Esophagus squamous epithelium (tissue), 5 donors: ENCODE data around the gene SHTN1. TPM values are rescaled to one million over a fixed set of nuclear protein-coding genes. Genes with fewer than 3 reads are reported as not detected.

Experiments
- DNase-seq: peaks from one replicate; lab custom pipeline; 2025; lab: John Stamatoyannopoulos, UW
- H3K27ac ChIP-seq, 4 donors: fragments of 200-600 bp; sonication (generic); one replicate each; pipeline ENCODE4 v1.5.1; 2016 to 2019; ENCODE audit warnings: mild to moderate bottlenecking in 1 of 4
- H3K27me3 ChIP-seq, 4 donors: fragments of 200-600 bp; sonication (generic); 1 replicate in 3 of 4; 2 replicates in 1 of 4; pipeline versions ENCODE4 v1.5.1 to v1.6.0; 2017 to 2021; ENCODE audit warnings: antibody characterized with exemption in 1 of 4
- H3K36me3 ChIP-seq, 3 donors: fragments of 200-600 bp; sonication (generic); one replicate each; pipeline ENCODE4 v1.5.1; 2016 to 2019
- H3K4me1 ChIP-seq, 3 donors: fragments of 200-600 bp; sonication (generic); one replicate each; pipeline ENCODE4 v1.5.1; 2017 to 2019
- H3K4me3 ChIP-seq, 4 donors: fragments of 200-600 bp; sonication (generic); 1 replicate in 3 of 4; 2 replicates in 1 of 4; pipeline ENCODE4 v1.5.1; 2016 to 2019; ENCODE audit warnings: mild to moderate bottlenecking in 2 of 4, moderate library complexity in 1 of 4
- H3K9me3 ChIP-seq, 3 donors: fragments of 200-600 bp; sonication (generic); one replicate each; pipeline ENCODE4 v1.5.1; 2016 to 2019
- CTCF ChIP-seq, 6 experiments: fragments of 450-650 bp in 4 of 6; fragments of 200-600 bp in 2 of 6; sonication (generic) in 2 of 6; IDR thresholded peaks; one replicate each; pipeline ENCODE4 v1.5.1; 2016 to 2019; ENCODE audit warnings: antibody characterized with exemption in 6 of 6, mild to moderate bottlenecking in 4 of 6, moderate library complexity in 4 of 6
- POLR2A ChIP-seq, 4 donors: fragments of 450-650 bp; IDR thresholded peaks; one replicate each; pipeline ENCODE4 v1.6.1; 2017; ENCODE audit warnings: antibody characterized with exemption in 4 of 4, mild to moderate bottlenecking in 4 of 4, moderate library complexity in 3 of 4
- WGBS, 2 donors: methylation state at CpG; one replicate each; pipeline ENCODE4 v1.1.5; 2018; 5-methylcytosine and 5-hydroxymethylcytosine counted together
- intact Hi-C: fragments of 100-400 bp; cut with DNase I; formaldehyde crosslinking; loops from one replicate; pipeline ENCODE4 v1.15.0; 2022
- total RNA-seq, 4 donors: library from RNA; depleted of rRNA; stranded (reverse); fragments of >200 nt; gene quantifications; one replicate each; pipeline ENCODE4 v1.1.0, GENCODE V29; 2016
- donor health status: DM: yes; HTN: yes; CAD: no.

SHTN1 gene
- total RNA-seq, 4 donors from 2014 or later, result 8.6 to 12.5 (median 10.2) TPM

GRCh38 chr10:116988311-116988710, 16.7 kb downstream of the SHTN1 start:
- intact Hi-C loops, result no loop called here
- H3K4me3 ChIP-seq, result no peak overlapping the region
- TF ChIP-seq CTCF (IDR thresholded peaks at IDR 0.05) (no peak), POLR2A (IDR thresholded peaks at IDR 0.05) (no peak)
- no peaks in the 10 kb centered on the region for H3K36me3 ChIP-seq
- no peak overlapping the region for H3K27ac ChIP-seq
- H3K27me3 ChIP-seq, result no peaks in the 10 kb centered on the region
- no peaks in the 10 kb centered on the region for H3K9me3 ChIP-seq
- no peak for DNase-seq
- H3K4me1 ChIP-seq, result peaks cover 0 to 5% (median 0%) of the 10 kb centered on the region in 3 donors

GRCh38 chr10:116985611-116986010, 19.4 kb downstream of the SHTN1 start:
- H3K9me3 ChIP-seq, result no peaks in the 10 kb centered on the region
- peaks cover 0 to 5% (median 0%) of the 10 kb centered on the region in 3 donors for H3K4me1 ChIP-seq
- H3K27ac ChIP-seq, result no peak overlapping the region
- H3K27me3 ChIP-seq, result no peaks in the 10 kb centered on the region
- TF ChIP-seq CTCF (IDR thresholded peaks at IDR 0.05), result no peak
- 75% methylated on average over 2 of the region's 2 CpGs for WGBS, 2 donors
- H3K4me3 ChIP-seq, result no peak overlapping the region
- intact Hi-C loops, result no loop called here
- H3K36me3 ChIP-seq, result no peaks in the 10 kb centered on the region
- DNase-seq, result no peak

GRCh38 chr10:116984202-116984990, 20.6 kb downstream of the SHTN1 start:
- Histone ChIP-seq H3K36me3 (no peaks in the 10 kb centered on the region), H3K4me3 (no peak overlapping the region), H3K4me1 (peaks cover 0 to 5% (median 0%) of the 10 kb centered on the region in 3 donors), H3K27ac (no peak overlapping the region), H3K27me3 (no peaks in the 10 kb centered on the region), H3K9me3 (no peaks in the 10 kb centered on the region)
- intact Hi-C loops, result no loop called here
- WGBS, 2 donors, result 80 to 86% methylated on average over 3 of the region's 3 CpGs
- no peak for TF ChIP-seq POLR2A (IDR thresholded peaks at IDR 0.05)
- no peak for TF ChIP-seq CTCF (IDR thresholded peaks at IDR 0.05)
- DNase-seq, result no peak

- WGBS, 2 donors, result 61 to 68% methylated on average over 3 of the region's 3 CpGs
- Histone ChIP-seq H3K9me3 (no peaks in the 10 kb centered on the region), H3K27me3 (no peaks in the 10 kb centered on the region), H3K27ac (no peak overlapping the region), H3K4me1 (no peaks in the 10 kb centered on the region), H3K36me3 (peaks cover 0 to 8% (median 0%) of the 10 kb centered on the region in 3 donors), H3K4me3 (no peak overlapping the region)
- intact Hi-C loops, result no loop called here
- DNase-seq, result no peak
- no peak for TF ChIP-seq POLR2A (IDR thresholded peaks at IDR 0.05)
- TF ChIP-seq CTCF (IDR thresholded peaks at IDR 0.05), result no peak
Observed at GRCh38 chr10:116980041-116980440, 24.9 kb downstream of the SHTN1 start.

GRCh38 chr10:116978901-116979300, 26.1 kb downstream of the SHTN1 start:
- TF ChIP-seq CTCF (IDR thresholded peaks at IDR 0.05), result no peak
- TF ChIP-seq POLR2A (IDR thresholded peaks at IDR 0.05), result no peak
- 87 to 91% methylated on average over 2 of the region's 2 CpGs for WGBS, 2 donors
- Histone ChIP-seq H3K27me3 (no peaks in the 10 kb centered on the region), H3K27ac (no peak overlapping the region), H3K36me3 (peaks cover 0 to 8% (median 0%) of the 10 kb centered on the region in 3 donors), H3K9me3 (no peaks in the 10 kb centered on the region), H3K4me3 (no peak overlapping the region), H3K4me1 (peaks cover 0 to 10% (median 0%) of the 10 kb centered on the region in 3 donors)
- intact Hi-C loops, result no loop called here
- no peak for DNase-seq
